ENCODE data around the gene ENO3. TPM values are rescaled to one million over a fixed set of nuclear protein-coding genes. Genes with fewer than 3 reads are reported as not detected.

Gene ENO3
- total RNA-seq, 1 donor from 2014 or later: 4.0 TPM

DNA sequence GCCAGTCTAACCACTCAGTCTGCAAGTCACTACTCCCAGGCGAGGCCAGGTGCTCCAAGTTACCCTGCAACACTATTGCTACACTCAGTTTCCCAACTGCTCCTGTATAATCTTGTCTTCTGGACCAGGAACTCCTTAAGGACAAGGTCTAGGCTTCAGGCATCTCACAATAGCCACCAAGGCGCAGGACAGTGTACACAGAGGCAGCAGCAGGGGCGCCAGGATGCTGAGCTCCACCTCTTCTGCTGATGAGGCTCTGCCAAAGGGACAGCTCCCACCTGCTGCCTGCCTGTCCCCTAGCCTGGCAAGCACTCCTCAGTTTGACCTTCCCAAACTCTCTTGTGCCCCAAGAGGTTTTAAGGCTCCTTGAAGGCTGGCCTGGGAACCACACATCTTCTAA, 14.5 kb upstream of the ENO3 start:
- no peak for DNase-seq (ENCODE audit: low spot score)

DNA sequence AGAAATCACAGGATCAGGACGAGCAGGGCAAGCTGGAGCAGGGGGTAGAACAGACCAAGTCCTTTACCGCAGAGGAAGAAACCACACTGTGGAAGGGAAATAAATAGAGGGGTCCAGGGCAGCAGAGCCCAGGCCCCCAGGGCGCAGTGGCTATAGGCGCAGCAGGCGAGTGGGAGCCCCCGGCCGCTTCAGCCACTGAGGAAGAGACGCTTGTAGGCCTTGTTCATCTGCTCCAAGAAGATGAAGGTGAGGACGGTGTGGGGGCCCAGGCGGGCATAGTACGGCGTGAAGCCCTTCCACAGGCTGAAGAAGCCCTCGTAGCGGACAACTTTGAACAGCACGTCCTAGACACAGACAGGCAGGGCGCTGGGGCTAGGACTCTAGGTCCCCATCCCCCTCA, 13.4 kb upstream of the ENO3 start:
- DNase-seq (ENCODE audit: low spot score): no peak

DNA sequence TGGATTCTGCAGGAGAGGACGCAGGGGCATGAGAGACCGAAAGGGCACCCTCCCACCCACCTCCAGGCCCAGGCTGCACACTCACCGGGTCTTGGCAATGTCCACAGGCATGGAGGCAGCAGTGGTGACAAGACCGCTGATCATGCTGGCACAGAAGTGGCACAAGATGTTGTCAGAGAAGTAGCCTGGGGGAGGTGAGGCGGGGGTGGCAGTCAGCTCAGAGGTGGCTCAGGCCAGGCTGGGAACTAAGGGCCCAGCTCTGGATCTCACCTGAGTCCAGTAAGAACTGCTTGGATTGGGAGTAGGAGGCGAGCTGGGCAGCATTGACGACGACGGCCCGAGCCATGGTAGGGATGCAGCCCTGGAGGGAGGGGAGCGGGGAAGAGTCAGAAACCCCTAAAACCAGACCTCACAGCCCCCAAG, 12.8 kb upstream of the ENO3 start:
- no peak for DNase-seq (ENCODE audit: low spot score)

DNA sequence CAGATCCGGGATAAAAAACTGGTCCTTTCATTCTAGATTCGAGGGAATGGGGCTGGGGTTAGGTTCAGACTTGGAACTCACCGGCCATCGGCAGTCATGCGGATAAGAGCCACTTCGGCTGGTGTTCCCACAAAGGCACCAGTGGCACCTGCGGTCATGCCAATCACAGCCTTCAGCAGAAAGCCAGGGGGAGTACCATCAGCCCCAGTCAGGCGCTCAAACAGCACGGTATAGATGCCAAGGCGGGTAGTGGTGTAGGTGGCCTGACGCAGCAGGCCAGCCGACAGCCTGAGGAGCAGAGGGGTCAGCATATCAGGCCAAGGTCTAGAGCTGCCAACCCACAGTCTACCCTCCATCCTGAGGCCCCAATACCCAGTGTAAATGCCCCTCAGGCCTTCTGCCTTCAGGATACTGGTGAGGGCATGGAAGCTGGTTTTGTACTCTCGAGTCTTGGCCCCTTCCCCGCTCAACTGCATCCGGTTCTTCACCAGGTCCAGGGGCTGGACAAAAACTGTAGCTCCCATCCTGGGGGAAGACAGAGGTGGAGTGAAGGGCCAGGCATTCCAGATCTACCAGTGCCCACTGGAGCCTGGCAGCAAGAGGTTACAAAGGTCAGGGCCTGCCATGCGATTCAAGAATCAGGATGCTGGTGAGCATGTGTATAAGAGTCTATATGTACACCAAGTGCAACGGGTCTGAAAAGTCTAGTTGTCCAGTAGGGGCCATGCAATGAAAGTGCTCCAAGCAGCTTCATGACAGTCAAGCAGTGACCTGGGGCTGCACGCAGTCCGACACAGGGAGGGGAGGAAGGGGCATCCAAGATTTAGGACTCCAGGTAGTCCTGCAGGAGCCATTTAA, 12.0 kb upstream of the ENO3 start:
- DNase-seq (ENCODE audit: low spot score): no peak

DNA sequence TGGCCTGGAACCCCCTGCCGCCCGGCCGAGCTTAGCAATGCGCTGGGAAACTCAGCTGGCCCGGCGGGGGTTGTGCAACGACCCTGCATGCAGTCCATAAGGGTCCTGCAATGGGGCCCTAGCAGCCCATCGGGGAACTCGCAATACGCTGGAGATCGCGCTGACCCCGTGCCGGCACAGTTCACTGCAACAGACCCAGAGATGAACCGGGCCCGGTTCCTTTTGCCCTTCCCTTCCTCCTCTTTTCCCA, 11.4 kb upstream of the ENO3 start:
- DNase-seq (ENCODE audit: low spot score): no peak

DNA sequence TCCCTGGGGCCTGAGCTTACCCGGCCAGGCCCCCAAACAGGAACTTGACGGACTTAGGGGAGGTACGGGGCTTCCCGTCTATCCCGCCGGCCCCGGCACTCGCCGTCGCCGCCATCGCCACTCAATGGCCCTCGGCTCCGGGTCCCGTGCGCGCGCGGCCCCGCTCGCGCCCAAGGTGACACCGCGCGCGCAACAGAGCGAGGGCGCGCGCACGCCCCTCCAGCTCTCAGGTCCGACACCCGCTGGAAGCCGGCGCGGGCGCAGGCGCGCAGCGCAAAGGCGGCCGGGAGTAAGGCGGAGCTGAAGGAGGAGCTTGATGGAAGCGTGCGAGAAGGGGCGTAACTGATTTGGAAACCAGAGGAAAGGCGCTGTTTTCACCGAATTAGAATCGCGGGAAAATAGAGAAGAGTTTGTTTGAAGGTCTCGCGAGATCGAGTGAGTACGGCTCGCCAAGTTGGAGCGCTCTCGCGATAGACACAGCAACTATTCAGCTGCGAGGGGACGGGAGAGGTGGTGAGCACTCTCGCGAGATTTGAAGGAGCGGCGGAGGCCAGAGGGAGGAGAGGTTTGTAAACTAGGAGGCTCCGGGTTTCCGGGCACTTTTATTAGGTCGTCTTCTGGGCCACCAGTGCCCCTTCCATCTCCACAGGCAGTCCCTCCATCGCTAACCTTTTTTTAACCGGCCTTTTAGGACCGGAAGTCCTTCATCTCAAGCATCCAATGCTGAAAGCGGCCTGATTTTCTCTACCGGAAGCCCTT, 10.9 kb upstream of the ENO3 start, which contains the start of the genes RNF167 and SLC25A11:
Gene RNF167, plus strand, starts transcription at position 473 of the 759 bp plus-strand sequence. CDS start 642 bp downstream, outside the sequence.
Gene SLC25A11, minus strand, starts transcription at position 251 of the 759 bp plus-strand sequence. Its CDS starts 136 bp downstream, at position 115.
- peak; percentile 97 for DNase-seq (ENCODE audit: low spot score)

DNA sequence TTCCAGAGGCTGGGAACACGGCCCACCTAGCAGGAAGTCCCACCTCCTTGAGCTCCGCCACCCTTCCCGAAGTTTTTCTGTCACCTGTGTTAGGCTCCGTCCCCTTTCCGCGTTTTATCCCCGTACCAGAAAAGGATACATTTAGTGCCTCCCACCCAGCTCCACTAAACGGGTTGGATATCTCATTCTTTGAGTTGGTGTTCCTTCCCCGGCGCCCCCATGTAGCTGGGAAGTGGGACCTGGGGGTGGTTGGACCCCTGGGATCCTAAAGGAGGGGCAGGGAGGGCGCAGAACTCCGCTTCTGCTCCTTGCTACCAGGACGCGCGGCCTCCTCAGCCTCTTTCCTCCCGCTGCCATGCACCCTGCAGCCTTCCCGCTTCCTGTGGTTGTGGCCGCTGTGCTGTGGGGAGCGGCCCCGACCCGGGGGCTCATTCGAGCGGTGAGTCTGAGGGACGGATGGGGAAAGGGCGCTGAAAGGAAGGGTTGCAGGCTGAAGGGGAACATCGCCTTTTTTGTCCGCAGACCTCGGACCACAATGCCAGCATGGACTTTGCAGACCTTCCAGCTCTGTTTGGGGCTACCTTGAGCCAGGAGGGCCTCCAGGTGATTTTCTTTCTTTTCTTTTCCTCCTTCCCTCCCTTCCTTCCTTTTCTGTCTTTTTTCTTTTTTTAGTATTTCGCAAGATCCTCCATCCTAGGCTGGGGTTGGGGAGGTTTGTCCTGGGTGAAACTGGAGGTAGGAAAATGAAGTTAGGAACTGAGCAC, 10.2 kb upstream of the ENO3 start:
- DNase-seq (ENCODE audit: low spot score): no peak

DNA sequence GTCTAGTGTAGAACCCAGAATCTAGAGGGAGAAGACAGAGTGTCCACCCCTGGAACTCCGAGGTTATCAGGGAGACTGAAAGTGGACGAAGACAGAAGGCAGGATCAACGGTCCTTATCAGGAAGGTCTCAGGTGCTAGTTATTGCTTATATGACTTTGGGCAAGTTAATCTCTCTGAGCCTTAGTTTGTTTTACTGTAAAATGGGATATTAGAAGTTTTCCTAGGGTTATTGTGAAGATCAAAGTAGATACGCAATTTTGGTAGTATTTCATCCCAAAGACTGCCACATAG, 9.7 kb upstream of the ENO3 start:
- DNase-seq (ENCODE audit: low spot score): no peak

DNA sequence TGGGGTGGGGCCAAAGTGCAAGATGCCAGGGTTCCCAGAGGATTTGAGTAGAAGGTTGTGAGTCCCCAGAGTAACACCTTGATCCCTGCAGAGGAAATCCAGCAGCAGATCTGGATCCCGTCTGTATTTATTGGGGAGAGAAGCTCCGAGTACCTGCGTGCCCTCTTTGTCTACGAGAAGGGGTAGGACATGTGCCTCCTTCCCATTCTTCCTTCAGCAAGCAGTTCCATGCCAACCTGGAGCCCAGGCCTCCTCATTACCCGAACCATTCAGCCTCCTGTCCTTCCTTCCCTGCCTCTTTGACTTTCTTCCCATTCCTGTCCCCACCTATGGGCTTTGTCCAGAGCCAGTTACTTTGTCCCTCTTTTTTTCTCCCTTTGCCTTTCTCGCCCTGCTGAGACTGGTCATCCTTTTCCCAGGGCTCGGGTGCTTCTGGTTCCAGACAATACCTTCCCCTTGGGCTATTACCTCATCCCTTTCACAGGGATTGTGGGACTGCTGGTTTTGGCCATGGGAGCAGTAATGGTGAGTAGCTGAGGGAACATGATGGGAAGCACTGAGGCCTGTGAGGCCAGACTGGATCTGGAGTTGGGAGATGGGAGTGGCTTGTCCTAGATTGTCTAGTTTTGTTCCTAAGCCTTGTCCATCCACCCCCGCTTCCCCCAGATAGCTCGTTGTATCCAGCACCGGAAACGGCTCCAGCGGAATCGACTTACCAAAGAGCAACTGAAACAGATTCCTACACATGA, 8.0 kb upstream of the ENO3 start:
- DNase-seq (ENCODE audit: low spot score): no peak

DNA sequence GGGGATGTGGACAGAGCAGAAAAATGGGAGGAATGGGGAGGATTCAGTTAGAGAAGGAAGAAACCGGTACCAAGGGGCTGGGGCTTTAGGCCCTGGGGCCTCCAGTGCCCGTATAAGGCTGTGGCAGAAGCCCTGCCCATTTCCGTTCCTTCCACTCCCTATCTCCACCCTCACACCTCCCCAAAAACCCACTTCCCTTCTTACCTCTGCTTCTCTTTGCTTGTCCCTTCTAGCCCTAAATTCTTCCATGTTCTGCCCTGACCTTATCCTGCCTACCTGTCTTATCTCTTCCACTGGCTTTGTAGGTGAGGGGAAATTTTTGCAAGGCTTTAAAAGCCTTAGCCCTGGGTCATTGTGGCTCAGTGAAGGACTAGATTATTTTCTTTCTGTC, 6.8 kb upstream of the ENO3 start:
- DNase-seq (ENCODE audit: low spot score): no peak

DNA sequence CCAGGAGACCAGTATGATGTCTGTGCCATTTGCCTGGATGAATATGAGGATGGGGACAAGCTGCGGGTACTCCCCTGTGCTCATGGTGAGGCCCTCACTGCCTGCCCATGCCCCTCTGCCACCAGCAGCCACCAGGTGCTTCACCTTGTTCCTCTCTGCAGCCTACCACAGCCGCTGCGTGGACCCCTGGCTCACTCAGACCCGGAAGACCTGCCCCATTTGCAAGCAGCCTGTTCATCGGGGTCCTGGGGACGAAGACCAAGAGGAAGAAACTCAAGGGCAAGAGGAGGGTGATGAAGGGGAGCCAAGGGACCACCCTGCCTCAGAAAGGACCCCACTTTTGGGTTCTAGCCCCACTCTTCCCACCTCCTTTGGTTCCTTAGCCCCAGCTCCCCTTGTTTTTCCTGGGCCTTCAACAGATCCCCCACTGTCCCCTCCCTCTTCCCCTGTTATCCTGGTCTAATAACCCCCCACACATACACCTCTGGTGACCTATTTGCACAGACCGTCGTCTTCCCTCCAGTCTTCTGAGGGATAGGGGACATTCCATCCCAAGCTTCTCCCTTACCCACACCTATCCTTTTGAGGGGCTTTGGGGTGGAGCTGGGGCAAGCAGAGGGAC, 6.3 kb upstream of the ENO3 start:
- no peak for DNase-seq (ENCODE audit: low spot score)

DNA sequence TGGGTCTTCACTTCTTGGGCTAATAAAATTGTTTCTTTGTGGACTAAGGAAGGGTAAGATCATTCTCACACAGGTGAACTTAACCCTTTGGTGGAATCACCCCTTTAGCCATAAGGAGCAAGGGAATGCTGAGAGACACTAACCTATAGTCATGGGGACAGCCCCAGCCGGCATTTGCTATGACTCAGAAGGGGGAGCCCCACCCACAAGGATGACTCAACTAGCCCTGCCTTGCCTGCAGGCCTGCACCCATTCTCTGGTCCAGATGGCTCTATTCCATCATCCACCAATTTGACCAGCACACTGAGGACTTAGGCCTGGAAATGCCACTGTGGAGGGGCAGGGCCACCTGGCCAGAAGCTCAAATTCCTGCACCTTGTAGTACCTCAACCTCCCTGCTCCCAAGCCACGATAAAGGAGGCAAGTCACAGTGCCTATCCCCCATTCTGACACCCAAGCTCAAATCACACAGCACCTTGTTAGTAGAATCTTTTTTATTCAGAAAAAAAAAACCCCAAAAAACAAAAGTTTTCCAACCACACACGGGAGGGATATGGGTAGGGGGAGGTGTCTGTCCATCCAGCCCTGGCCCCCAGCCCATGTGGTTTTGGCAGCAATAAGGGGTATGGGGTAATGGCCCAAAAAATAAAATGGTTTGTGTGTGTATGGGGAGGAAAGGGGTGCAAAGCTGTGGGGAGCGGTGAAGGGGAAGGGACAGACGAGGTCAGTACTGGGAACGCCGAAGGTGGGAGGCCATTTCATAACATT, 5.6 kb upstream of the ENO3 start:
- DNase-seq (ENCODE audit: low spot score): no peak

DNA sequence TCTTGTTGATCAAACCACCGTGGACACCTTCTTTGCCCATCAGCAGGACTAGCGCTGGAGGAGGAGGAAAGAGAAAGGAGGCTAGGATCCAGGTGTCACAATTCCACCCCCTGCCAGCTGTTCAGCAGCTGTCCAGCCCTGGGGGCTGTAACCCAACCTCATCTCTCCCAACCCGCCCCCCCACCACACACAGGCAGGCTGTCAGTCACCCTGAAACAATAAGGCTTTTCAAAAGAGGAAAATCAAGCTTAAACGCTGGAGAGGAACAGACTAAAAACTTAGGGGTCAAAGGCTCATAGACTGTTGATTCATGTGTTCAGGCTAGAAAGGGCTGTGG, 5.0 kb upstream of the ENO3 start:
- no peak for DNase-seq (ENCODE audit: low spot score)

DNA sequence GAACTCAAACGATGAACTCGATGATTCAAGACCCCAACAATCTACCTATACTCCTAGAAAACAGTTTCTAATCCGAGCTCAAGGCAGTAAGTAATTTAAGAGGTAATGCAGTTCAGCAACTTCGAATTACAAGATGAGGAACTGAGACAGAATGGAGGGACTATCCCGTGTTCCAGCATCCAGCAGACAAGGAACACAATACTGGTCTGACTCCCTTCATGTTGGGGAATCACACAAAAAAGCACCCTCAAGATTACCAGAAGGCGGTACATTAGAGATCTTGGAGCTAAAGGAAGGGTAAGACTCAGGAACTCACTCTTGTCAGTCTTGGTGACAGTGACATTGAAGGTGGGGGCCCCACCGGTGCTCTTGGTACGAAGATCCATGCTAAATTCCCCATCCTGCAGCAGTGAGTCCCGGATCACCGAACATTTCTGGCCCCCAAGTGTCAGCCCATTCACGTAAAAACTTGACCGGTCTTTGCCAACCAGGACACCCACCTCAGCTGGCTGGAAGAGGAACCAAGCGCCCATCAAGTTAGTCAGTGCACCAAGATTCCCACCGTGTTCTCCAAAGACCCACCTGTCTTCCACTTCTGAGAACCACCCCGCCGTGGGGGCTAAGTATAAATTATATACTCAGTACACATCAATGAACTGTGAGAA, 4.5 kb upstream of the ENO3 start:
- DNase-seq (ENCODE audit: low spot score): no peak

DNA sequence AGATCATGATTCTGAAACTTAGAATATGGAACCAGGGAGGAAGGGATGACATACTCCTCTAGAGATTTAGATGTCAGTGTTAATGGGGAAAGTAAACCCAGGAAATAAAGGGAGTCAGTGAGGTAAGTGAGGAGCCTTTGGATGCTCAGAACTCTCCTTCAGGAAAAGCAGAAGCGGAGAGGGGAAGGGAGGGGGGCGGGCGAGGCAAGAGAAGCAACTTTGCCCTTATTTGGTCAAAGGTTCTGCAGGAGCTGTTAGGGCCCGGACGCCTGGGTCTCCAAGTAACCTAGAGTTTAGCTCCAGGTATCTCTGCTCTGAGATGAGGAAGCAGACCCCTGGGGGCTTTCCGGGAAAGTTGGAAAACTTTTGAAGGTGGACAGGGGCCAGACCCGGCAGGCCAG, 3.9 kb upstream of the ENO3 start:
- DNase-seq (ENCODE audit: low spot score): no peak

DNA sequence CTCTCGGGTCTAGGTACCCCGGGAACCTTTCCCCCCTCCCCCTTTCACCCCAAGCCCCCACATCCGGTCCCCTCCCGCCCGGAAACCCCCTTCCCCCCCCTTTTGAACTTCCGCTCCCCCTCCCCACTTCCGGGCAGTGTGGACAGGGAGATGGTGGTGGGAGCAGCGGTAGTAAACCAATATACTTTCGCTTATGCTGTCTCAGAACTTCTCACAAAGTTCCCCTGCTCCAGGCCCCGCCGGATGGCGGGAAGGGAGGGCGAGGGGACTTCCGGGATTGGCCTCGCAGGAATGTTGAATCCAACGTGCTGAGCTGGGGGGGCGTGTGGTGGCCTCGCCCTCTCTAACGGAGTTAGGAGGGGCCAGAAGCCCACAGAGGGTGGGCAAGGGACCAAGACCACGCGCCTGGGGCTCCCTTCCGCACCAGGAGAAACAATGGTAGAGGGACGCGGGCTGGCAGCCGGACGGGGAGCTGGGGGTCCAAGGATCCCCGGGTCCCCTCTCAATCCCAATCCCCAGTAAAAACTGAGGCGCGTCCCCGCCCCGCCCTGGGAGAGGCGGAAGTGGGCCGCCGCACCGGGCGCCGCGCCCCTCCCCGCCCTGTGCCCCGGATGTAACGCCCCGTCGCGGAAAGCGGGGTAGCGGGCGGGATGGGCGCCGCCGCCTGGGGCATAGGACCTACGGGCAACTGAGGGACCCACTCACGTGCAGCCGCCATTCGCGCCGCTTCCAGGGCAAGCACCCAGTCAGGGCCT, 3.3 kb upstream of the ENO3 start:
- no peak for DNase-seq (ENCODE audit: low spot score)

DNA sequence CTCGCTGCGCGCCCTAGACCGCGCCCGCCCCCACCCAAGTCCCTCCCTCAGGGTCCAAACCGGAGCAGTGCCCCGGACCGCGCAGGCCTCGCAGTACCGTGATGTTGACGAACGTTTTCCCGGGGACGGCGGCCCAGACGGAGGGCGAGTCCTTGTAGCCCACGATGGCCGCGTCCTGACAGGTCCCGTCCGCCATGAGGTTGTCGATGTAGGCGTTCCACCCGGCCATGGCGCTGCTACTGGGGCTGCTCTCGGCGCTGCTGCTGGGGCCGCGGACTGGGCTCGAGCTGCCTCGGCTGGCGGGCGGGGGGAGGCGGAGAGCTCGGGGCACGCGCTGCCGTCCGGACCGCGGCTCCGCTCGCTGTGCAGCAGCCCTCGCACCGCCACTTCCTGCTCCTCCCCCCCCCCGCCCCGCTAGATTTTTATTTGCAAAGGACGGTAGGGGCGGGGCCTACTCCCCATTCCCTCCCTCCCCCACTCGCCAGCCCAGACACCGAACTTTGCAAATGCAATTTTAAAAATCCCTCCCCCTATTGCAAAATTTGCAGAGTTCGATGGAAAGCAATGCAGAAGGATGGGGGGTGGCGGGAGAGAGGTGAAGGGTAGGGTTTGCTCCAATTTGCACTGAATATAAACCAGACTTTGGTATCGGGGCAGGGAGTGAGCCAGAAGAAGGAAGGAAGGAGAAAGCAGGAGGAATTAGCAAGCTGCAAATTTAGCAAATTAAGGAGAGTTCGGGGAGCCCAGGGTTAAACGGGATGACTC, 2.6 kb upstream of the ENO3 start, which contains the start of gene PFN1:
Gene PFN1, minus strand, starts transcription at position 365 of the 765 bp plus-strand sequence. Its CDS starts 136 bp downstream, at position 229.
- DNase-seq (ENCODE audit: low spot score): peak; percentile 93

DNA sequence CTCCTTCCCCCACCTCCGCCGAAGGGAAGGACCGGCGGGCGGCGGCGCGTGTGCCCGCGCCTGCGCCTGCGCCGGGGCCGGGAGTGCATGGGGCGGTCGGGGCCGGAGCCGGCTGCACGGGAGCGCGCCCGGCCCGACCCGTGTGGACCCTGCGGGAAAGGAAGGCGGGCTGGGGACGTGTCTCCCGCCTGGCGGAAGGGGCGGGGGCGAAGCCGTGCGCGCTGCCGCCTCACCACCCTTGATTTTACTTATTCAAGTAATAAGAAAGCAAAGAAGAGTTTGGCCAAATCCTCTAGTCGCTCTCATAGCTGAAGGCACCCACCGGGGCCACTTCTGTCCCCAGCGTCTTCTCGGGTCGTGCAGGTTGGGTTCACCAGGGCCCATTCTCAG, 2.0 kb upstream of the ENO3 start:
- DNase-seq (ENCODE audit: low spot score): peak; percentile 94
